Measurements from ENCODE around the gene DUSP11.

DNA sequence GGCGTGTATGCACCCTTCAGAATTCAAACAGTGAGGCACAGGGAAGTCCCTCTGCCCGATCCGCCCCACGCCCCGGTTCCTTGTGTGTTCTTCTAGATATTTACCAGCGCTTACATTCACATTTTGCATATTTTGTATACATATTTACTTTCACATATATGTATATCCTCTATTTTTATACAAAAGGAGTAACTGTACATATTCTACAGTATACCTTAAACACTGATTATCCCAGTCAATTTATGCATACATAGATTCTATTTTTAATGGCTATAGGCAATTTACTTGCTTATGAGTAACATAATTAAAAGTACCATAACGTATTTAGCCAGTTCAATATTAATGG lies 307 bp upstream of the DUSP11 start:
- TF ChIP-seq RFX1 (IDR thresholded peaks at IDR 0.05) = no peak
- no peak for TF ChIP-seq KDM5B (CRISPR knock-in tag; IDR thresholded peaks at IDR 0.05; ENCODE audit: borderline replicate concordance)
- no peak; the same call in 1 of the 2 replicates for TF ChIP-seq NR2F6 (IDR thresholded peaks at IDR 0.05)
- no peak for TF ChIP-seq NR2F6 (CRISPR knock-in tag; IDR thresholded peaks at IDR 0.05)
- TF ChIP-seq, protein P1, sequence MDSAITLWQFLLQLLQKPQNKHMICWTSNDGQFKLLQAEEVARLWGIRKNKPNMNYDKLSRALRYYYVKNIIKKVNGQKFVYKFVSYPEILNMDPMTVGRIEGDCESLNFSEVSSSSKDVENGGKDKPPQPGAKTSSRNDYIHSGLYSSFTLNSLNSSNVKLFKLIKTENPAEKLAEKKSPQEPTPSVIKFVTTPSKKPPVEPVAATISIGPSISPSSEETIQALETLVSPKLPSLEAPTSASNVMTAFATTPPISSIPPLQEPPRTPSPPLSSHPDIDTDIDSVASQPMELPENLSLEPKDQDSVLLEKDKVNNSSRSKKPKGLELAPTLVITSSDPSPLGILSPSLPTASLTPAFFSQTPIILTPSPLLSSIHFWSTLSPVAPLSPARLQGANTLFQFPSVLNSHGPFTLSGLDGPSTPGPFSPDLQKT (CRISPR knock-in tag; IDR thresholded peaks at IDR 0.05; ENCODE audit: borderline replicate concordance) = no peak
- TF ChIP-seq, protein P2, sequence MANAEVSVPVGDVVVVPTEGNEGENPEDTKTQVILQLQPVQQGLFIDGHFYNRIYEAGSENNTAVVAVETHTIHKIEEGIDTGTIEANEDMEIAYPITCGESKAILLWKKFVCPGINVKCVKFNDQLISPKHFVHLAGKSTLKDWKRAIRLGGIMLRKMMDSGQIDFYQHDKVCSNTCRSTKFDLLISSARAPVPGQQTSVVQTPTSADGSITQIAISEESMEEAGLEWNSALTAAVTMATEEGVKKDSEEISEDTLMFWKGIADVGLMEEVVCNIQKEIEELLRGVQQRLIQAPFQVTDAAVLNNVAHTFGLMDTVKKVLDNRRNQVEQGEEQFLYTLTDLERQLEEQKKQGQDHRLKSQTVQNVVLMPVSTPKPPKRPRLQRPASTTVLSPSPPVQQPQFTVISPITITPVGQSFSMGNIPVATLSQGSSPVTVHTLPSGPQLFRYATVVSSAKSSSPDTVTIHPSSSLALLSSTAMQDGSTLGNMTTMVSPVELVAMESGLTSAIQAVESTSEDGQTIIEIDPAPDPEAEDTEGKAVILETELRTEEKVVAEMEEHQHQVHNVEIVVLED (CRISPR knock-in tag; IDR thresholded peaks at IDR 0.05; ENCODE audit: borderline replicate concordance) = no peak
- TF ChIP-seq RAD21 (CRISPR knock-in tag; IDR thresholded peaks at IDR 0.05) = no peak; the same call in 1 of the 2 replicates
- no peak for TF ChIP-seq ZNF713 (CRISPR knock-in tag; IDR thresholded peaks at IDR 0.05)
